ENCODE measurements around the gene NAT10. TPM values are rescaled to one million over a fixed set of nuclear protein-coding genes. Genes with fewer than 3 reads are reported as not detected.
"Not testable (repeated sequence)": the region's sequence is repeated elsewhere in the genome, so short reads cannot be mapped to it uniquely, and the experiment has no call there.

Gene NAT10
- total RNA-seq, 2 donors from 2014 or later = 20.1 to 29.0 TPM

DNA sequence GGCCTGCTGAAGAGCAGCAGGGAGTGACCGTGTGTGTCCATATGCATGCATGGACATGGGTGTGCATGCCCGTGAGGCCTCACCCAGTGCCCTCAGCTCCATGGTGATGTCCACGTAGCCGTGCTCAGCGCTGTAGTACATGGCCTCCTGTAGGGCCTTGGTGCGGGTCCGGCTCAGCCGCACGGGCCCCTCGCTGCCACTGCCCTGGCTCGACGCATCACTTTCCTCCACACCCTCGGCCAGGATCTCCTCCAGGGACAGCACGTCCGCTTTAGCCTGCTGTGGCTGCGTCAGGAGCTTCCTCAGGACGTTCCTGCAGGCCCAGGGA lies 57.0 kb downstream of the NAT10 start:
- intact Hi-C loops (cut with DNase I) = no loop called here
- no peak for ATAC-seq
- DNase-seq = no peak

DNA sequence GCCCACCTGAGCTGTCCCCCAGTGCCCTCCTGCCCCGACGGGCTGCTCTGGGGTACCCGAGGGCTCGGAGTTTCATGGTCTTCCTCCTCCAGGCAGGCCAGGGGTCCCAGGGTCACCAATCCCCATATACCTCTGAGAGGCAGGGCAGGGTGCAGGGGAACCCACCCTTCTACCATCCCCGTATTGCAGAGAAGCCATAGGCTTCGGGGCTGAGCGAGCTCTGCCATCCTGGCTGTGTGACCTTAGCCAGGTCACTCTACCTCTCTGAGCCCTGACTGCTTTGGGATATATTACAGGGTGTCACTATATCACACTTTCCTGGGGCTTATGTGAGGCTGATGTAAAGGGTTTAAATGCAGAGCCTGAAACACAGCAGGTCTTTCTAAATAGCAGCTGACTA lies 57.4 kb downstream of the NAT10 start:
- no peak for DNase-seq
- ATAC-seq = no peak
- intact Hi-C loops (cut with DNase I) = no loop called here

DNA sequence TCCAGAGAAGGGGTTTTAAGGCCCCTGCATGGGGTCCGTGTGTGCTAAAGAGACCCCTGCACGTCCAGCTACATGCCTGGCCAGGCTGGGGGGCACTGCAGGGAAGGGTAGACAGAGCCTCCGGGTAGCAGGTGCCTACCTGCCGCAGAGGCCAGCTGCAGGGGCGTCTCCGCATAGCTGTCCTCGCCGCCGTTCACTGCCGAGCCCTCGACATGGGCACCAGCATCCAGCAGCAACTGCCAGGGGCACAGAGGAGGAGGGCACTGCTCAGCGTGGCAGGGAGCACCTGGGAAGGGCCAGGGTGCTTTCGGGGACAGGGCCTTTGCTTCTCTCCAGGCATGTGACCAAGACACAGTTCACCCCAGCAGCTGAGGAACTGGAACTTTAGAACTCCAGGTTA lies 59.7 kb downstream of the NAT10 start:
- no peak for ATAC-seq
- intact Hi-C loops (cut with DNase I) = no loop called here
- DNase-seq = no peak

- intact Hi-C loops (cut with DNase I) = no loop called here
- DNase-seq (no peak), ATAC-seq (peak; percentile 33 to 40)
These were observed 60.5 kb downstream of the NAT10 start for GRCh38 chr11:34165786-34166555.

- intact Hi-C loops (cut with DNase I) = no loop called here
- ATAC-seq (no peak), DNase-seq (no peak)
These were observed 61.6 kb downstream of the NAT10 start for GRCh38 chr11:34166806-34167740.

DNA sequence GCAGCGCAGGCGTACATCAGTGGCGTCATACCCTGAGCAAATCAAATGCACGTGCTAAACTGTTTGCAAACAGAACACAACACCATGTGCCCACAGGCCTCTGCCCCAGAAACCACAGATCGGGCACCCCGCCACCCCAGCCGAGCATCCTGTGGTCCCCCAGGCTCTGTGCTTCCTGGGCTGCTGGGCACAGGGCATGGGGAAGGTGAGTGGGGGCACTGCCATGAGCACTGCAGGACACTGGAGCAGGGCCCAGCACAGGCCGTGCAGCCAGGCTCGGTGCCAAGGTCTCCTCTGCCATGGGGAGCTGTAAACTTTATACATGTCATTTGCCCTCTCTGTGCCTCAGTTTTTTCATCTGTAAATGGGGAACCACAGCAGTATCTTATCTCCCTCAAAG lies 62.5 kb downstream of the NAT10 start:
- ATAC-seq = no peak
- intact Hi-C loops (cut with DNase I) = no loop called here
- no peak for DNase-seq

- ATAC-seq (no peak), DNase-seq (no peak)
- intact Hi-C loops (cut with DNase I) = no loop called here
These were observed 63.4 kb downstream of the NAT10 start for GRCh38 chr11:34168642-34169420.

DNA sequence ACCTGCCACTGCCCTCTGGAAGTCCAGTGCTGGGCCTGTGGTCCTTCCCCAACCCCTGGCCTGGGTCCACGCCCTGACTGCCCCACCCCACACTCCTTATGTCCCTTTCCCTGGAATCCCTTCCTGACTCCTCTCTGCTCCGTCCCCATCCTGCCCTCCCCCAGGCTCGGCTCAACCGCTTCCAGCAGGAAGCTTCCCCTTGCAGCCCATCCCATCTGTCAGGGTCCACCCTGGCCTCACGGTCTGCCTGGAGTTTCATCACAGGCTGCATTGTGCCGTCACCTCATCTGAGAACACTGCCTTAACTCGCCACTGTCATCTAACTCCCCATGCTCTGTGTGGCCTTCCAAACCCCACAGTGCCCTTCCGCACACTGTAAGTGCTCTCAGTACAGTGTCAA lies 64.3 kb downstream of the NAT10 start:
- intact Hi-C loops (cut with DNase I) = loop anchor here (5.0 to 10.0 kb wide), 2 partner anchors 188 to 325 kb away; partner anchors contain the start of gene ABTB2 (in 1 of the 2)
- DNase-seq (no peak), ATAC-seq (no peak)

DNA sequence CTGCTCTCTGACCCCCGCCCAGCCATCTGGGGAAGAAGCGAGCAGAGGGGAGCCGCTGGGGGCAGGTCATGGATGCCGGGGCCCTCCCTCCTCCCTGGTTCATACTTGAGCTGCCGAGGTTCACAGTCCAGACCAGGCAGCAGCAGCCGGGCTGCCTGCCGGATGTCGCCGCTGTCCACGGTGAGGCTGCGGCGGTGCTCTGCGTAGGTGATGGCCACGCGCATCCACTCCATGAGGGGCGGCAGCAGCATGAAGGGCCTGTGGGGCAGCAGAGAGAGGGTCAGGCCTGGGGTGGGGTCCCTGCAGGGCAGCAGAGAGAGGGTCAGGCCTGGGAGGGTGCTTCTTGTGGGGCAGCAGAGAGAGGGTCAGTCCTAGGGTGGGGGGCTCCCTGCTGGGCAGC lies 67.6 kb downstream of the NAT10 start:
- no peak for ATAC-seq
- intact Hi-C loops (cut with DNase I) = loop anchor here (5.0 to 10.0 kb wide), 2 partner anchors 184 to 322 kb away; partner anchors contain the start of gene ABTB2 (in 1 of the 2)
- no peak for DNase-seq

- ATAC-seq (peak; percentile 98), DNase-seq (peak; percentile 88)
- intact Hi-C loops (cut with DNase I) = loop anchor here (1.0 to 10.0 kb wide), 4 partner anchors 177 to 320 kb away; partner anchors contain the start of gene ABTB2 (in 1 of the 2)
These were observed 69.1 kb downstream of the NAT10 start for GRCh38 chr11:34174412-34175041.

DNA sequence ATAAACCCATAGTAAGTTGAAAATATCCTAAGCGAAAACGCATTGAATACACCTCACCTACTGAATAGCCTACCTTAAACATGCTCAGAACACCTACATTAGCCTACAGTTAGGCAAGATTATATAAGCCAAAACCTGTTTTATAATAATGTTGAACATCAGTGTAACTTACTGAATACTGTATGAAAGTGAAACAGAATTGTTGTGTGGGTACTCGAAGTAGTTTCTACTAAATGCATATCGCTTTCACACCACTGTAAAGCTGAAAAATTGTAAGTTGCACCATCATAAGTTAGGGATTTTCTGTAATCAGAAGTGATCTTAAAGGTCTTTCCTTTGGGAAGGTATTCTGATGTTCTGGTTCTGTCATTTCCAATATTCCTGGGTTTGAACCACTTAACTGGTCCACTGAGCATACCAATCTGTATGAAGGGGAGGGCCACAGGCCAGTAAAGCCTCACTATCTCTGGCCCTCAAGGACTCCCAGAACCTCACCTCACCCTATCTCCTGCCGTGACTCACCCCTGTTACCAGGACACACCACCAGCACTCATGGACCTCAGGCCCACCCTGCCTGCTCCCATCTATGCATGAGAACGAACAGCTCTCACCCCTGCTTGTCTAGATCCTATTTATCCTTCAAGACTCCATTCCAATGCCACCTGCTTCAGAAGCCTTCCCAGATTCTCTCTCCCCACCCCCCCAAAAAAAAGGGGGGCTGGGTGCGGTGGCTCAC lies 70.0 kb downstream of the NAT10 start:
- DNase-seq = no peak
- intact Hi-C loops (cut with DNase I) = loop anchor here in 1 of 2 donors (5.0 to 10.0 kb wide), 2 partner anchors 178 to 319 kb away; no protein-coding TSS in a partner anchor
- ATAC-seq = peak in 1 of 2 donors; percentile 27

GRCh38 chr11:34176751-34177209 lies 71.4 kb downstream of the NAT10 start:
- intact Hi-C loops (cut with DNase I) = loop anchor here in 1 of 2 donors (5.0 to 10.0 kb wide), 2 partner anchors 179 to 318 kb away; no protein-coding TSS in a partner anchor
- ATAC-seq = no peak
- DNase-seq = no peak

- DNase-seq = no peak
- no peak for ATAC-seq
- intact Hi-C loops (cut with DNase I) = loop anchor here in 1 of 2 donors (5.0 to 10.0 kb wide), 2 partner anchors 181 to 316 kb away; no protein-coding TSS in a partner anchor
These were observed 72.9 kb downstream of the NAT10 start for GRCh38 chr11:34178209-34178821.

DNA sequence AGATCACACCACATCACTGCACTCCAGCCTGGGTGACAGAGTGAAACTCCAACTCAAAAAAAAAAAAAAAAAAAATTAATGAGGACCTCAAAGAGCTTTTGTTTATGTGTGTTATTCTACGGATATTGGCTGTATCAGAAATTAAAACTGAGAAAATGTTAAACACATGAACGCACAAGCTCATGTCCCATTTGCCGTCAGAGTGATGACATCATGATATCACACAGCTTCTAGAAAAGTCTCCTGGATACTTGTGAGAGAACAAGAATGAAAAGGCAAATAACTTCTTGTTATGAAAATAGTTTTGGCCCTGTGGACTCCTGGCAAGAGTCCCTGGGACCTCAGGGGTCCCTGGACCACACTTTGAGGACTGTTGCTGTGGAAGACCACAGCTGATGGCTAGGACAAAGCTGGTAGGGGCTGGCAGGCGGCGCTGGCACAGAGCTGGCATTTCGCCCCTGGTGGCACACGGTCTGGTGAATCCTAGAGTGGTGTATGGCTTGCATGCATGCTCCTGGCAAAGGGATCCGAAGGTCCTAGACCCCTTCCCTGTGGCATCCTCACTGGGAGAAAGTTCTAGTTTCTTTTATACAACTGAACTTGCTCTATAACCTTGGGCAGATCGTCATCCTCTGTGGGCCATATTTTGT lies 73.7 kb downstream of the NAT10 start:
- DNase-seq (no peak), ATAC-seq (no peak)
- intact Hi-C loops (cut with DNase I) = loop anchor here in 1 of 2 donors (5.0 to 10.0 kb wide), 2 partner anchors 182 to 316 kb away; no protein-coding TSS in a partner anchor

- intact Hi-C loops (cut with DNase I) = no loop called here
- DNase-seq (no peak), ATAC-seq (no peak)
These were observed 74.8 kb downstream of the NAT10 start for GRCh38 chr11:34180040-34180813.

DNA sequence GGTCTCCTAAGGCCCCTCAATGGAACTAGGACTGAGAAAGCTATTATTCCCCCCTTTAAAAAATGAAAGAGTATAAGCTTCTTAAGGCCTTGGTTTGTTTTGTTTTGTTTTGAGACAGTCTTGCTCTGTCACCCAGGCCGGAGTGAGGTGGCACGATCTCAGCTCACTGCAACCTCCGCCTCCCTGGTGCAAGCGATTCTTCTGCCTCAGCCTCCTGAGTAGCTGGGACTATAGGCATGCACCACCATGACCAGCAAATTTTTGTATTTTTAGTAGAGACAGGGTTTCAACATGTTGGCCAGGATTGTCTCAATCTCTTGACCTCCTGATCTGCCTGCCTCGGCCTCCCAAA lies 75.4 kb downstream of the NAT10 start:
- DNase-seq; intact Hi-C loops (cut with DNase I); ATAC-seq: not testable (repeated sequence)
